HepG2 (cell line): ENCODE results near the gene ZNF181.

Experiments
- CHD2 ChIP-seq: IDR thresholded peaks from 2 replicates; pipeline ENCODE4 v1.6.1; 2011; ENCODE audit warnings: low read depth, low read length, improper control_type of control experiment
- CHD4 ChIP-seq: fragments of 200-600 bp; sonication (generic); IDR thresholded peaks from 2 replicates; pipeline ENCODE4 v1.7.0; 2017; ENCODE audit warnings: mild to moderate bottlenecking, low read length, borderline replicate concordance
- TAF1 ChIP-seq: sonication (generic); formaldehyde crosslinking; IDR thresholded peaks from 2 replicates; pipeline ENCODE4 v1.4.0; 2020; ENCODE audit warnings: missing genetic modification reagents

- TF ChIP-seq CHD4 (no peak), TAF1 (no peak), CHD2 (no peak)
These were observed 53.2 kb downstream of the ZNF181 start for GRCh38 chr19:34787059-34787824.
